GM21381 (cell line): Measurements from ENCODE around the gene DDIT4L.
"Not testable (repeated sequence)": the region's sequence is repeated elsewhere in the genome, so short reads cannot be mapped to it uniquely, and the experiment has no call there.

Source experiments
- ATAC-seq: cut with Tn5 transposase; IDR thresholded peaks from one replicate; pipeline ENCODE4 v1.9.1; 2021; ENCODE audit warnings: mild to moderate bottlenecking, moderate library complexity; ENCODE audit not compliant: unreplicated experiment

DDIT4L gene

DNA sequence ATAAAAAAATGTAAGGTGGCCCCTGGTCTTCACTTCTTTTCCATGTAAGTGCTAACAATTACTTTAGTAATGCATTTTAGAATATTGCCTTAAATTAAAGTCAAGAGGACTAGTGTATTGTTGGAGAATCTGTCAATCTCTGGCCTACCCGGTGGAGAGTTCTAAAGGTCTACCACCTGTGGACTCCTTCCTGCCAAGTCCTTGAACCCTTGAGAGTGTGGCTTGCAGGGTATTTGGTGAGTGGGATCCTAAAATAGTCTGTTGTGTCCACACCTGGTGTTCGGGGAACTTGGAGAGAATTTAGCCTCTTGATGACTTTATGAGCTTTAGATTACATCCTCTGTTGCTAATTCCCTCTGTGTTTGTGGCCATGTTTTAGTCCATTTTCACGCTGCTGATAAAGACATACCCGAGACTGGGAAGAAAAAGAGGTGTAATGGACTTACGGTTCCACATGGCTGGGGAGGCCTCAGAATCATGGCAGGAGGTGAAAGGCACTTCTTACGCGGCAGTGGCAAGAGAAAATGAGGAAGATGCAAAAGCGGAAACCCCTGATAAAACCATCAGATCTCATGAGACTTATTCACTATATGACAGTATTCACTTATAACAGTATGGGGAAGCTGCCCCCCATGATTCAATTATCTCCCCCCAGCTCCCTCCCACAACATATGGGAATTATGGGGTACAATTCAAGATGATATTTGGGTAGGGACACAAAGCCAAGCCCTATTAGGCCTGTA lies 23.8 kb downstream of the DDIT4L start:
- ATAC-seq, result no peak

DNA sequence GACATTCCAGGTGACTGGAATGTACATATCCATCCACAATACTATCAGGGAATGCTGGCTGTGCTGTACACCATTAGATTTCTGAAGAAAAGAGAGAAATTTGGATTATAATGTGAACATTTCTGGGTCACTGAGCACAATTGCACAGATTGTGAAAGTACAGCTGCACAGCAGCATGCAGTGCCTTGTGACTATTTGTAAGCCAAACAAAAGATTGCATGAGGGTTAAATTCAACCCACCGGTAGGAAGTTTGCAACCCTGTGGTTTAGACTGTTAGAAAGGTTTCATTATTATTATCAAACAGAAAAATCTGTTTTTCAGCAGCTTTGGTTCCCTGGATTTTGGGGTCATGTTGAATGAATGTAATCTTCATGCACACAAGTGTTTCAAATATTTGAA lies 24.5 kb downstream of the DDIT4L start:
- no peak for ATAC-seq

DNA sequence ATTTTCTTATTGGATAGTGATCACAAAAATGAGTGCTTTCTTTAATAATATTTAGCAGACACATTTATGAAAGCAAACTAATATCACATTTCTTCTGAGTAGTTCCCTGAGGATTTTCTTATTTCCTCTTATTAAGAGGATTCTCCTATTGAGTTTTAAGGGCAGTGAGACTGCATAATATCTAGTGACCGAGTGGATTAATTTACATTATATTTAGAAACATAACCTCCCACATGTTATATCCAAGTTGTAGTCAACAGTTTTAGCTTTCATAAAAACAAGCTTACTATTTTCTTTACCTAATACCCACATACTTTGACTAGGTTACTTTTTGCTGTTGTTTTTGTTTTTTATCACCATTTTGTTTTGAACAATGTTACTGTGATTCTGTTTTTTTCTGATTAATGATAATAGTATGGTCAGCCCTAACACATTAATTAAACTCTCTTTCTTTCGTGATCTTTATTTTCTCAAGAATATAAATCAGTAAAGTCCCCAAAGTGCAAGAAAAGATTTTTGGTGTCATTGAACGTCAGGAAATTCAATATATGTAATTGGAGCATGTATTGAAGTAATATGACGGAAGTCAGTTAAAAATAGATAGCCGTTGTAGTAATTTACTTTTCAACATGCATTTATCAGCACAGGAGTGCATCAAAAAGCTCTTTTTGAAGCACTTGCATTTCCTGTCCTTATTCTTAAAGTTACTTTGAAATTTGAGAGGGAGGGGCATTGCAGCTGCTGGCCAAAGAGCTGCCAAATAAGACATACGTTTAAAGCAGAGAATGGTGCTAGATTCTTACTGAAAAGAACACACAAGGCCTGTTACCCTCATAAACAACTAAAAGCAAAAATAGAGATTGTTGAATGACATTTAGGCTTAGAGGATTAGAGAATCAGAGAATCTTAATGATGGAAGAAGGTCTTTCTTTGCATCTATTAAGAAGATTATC lies 25.2 kb downstream of the DDIT4L start:
- ATAC-seq, result no peak

DNA sequence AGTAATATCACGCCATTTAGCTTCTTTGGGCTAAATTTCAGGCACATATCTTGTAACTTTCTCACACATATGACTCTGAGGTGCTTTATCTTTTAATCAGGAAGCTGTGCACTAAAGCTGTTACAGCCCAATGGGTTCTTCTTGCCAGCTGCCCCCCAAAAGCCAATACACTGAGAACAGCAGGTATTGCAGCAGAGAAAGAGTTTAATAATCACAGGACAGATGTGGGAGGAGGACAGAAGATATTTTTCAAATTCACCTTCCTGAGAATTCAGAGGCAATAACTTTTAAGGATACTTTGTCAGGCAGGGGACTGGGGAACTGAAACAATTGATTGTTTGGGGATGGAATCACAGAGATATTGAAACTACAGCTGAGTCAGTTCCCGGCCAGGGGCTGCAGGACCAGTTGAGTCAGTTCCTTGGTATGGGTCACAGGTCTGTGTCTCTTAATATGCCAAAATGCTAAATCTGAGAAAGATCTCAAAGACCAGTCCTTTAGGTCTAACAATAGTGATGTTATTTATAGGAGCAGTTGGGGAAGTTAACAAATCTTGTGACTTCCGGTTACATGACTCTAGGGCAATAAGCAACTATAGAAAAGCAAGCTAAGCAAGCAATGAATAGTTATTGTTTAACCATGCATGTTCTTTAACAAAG lies 28.1 kb downstream of the DDIT4L start:
- ATAC-seq, result peak; percentile 80

DNA sequence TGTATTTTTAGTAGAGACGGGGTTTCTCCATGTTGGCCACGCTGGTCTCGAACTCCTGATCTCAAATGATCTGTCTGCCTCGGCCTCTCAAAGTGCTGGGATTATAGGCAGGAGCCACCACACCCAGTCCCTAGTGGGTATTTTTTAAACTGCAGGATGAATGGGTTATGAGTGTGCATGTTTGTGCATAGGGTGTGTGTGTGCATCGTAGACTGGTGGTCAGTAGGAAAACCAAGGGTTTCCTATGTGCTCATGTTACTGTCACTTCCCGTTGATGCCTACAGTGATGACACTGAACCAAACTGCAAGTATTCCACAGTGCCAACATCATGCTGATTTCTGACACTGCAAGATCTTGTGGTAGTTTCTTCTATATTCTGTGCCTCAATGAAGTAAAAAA lies 41.1 kb downstream of the DDIT4L start:
- no peak for ATAC-seq

DNA sequence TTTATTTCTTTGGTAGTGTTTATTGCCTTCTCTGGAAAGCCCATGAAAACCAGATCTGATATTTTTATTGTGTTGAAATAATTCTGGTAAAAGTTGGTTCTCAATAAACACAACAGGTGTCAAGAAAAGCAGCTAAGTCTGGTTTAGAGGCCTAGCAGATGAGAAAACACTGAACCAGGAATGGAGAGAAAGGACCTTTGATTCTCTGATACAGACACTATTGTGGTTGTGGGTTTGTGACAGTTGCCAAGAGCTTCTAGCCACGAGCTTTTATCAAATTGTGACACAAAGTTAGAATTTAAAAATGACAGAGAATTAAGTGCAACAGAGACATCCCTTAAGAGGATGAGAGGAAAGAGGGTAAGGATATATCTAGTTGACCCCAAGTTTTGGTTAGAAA lies 42.6 kb downstream of the DDIT4L start:
- ATAC-seq, result no peak

DNA sequence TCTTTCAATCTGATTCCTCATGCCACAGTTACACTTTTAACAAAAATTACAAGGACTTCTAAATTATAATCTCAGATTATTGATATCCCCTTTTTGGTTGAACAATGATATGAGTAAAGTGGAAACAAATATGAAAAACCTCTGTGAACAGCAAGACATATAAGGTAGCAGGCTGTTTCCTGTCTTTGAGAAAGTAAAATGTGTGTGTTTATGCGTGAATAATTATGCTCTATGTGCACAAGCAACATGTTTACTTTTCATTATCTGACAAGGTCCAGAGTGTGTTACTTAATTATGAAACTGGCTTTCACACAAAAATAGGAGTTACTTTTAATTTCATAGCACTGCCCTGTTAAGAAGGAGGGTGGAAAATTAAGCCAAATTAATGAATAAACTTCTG lies 43.1 kb downstream of the DDIT4L start:
- ATAC-seq, result no peak

DNA sequence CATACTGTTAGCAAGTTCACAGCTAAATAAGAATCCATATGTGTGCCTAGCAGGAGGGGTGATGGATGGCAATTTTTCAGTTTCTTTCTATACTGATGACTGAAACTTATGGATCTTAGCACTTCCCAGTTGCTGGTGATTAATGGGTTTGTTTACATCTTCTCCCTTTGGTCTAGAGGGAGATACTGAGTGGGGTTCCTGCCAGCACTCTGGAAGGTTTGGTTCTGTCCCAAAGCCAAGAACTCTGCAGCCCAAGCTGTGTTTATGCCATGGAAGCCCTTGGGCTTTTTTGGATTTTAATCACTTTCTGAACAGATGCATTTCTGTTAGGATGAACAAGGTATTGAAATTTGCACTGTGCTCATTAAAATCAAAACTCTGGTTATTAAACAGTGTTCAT lies 43.5 kb downstream of the DDIT4L start:
- no peak for ATAC-seq

DNA sequence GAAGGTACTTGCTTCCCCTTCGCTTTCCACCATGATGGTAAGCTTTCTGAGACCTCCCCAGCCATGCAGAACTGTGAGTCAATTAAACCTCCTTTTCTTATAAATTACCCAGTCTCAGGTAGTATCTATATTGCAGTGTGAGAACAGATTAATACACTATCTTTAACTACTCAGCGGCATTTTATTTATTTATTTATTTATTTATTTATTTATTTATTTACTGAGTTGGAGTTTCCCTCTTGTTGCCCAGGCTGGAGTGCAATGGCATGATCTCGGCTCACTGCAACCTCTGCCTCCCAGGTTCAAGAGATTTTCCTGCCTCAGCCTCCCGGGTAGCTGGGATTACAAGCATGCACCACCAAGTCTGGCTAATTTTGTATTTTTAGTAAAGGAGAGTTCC lies 52.9 kb downstream of the DDIT4L start:
- ATAC-seq, result not testable (repeated sequence)
